Vagina (tissue), 2 donors: ENCODE measurements around the gene IL31RA. TPM values are rescaled to one million over a fixed set of nuclear protein-coding genes. Genes with fewer than 3 reads are reported as not detected.

Source experiments
- DNase-seq, 2 donors: peaks; one replicate each; pipeline ENCODE4 v3.0.0-alpha.2; 2017; ENCODE audit errors: extremely low spot score in 2 of 2
- H3K27ac ChIP-seq: fragments of 200-600 bp; sonication (generic); one replicate; pipeline ENCODE4 v1.5.1; 2019
- H3K27me3 ChIP-seq: fragments of 200-600 bp; sonication (generic); one replicate; pipeline ENCODE4 v1.5.1; 2019
- H3K36me3 ChIP-seq, 2 donors: fragments of 200-600 bp; sonication (generic); one replicate each; pipeline ENCODE4 v1.5.1; 2017 to 2019
- H3K4me1 ChIP-seq: fragments of 200-600 bp; sonication (generic); one replicate; pipeline ENCODE4 v1.5.1; 2019
- H3K4me3 ChIP-seq, 2 donors: fragments of 200-600 bp; sonication (generic); 1 replicate in 1 of 2; 2 replicates in 1 of 2; pipeline ENCODE4 v1.5.1; 2016 to 2019
- H3K9me3 ChIP-seq: fragments of 200-600 bp; sonication (generic); one replicate; pipeline ENCODE4 v1.5.1; 2019
- CTCF ChIP-seq, 3 experiments: fragments of 450-650 bp in 2 of 3; fragments of 200-600 bp in 1 of 3; sonication (generic) in 1 of 3; IDR thresholded peaks; one replicate each; pipeline ENCODE4 v1.5.1; 2017 to 2019; ENCODE audit warnings: antibody characterized with exemption in 3 of 3, mild to moderate bottlenecking in 2 of 3, moderate library complexity in 2 of 3
- POLR2A ChIP-seq, 2 donors: fragments of 450-650 bp; IDR thresholded peaks; one replicate each; pipeline ENCODE4 v1.6.1; 2017; ENCODE audit warnings: antibody characterized with exemption in 2 of 2, mild to moderate bottlenecking in 2 of 2, moderate library complexity in 2 of 2
- POLR2AphosphoS5 ChIP-seq, 2 donors: sonication (generic); formaldehyde crosslinking; IDR thresholded peaks; one replicate each; pipeline ENCODE4 v1.9.0; 2017; ENCODE audit warnings: antibody characterized with exemption in 2 of 2, mild to moderate bottlenecking in 2 of 2, low read depth in 1 of 2; ENCODE audit not compliant: insufficient read depth in 1 of 2
- intact Hi-C: fragments of 100-400 bp; cut with DNase I; formaldehyde crosslinking; loops from one replicate; pipeline ENCODE4 v1.15.1; 2023
- total RNA-seq: library from RNA; depleted of rRNA; stranded (reverse); fragments of >200 nt; gene quantifications from one replicate; pipeline ENCODE4 v1.2.3, GENCODE V29; 2016

The IL31RA gene
- total RNA-seq, 1 donor from 2014 or later, result not detected

- H3K4me3 ChIP-seq, result no peak overlapping the region
- TF ChIP-seq POLR2AphosphoS5 (IDR thresholded peaks at IDR 0.05; ENCODE audit: insufficient read depth in 1 of 2, low read depth in 1 of 2) (no peak), POLR2A (IDR thresholded peaks at IDR 0.05) (no peak), CTCF (IDR thresholded peaks at IDR 0.05) (no peak)
- no peaks in the 10 kb centered on the region for H3K27me3 ChIP-seq
Measured at GRCh38 chr5:55841976-55842375, 9.2 kb upstream of the IL31RA start.

GRCh38 chr5:55847837-55848236 lies 3.3 kb upstream of the IL31RA start:
- no peak overlapping the region for H3K27ac ChIP-seq
- no peak overlapping the region for H3K4me3 ChIP-seq
- no peaks in the 10 kb centered on the region for H3K27me3 ChIP-seq
- DNase-seq, result no peak
- no peak for TF ChIP-seq POLR2AphosphoS5 (IDR thresholded peaks at IDR 0.05; ENCODE audit: insufficient read depth in 1 of 2, low read depth in 1 of 2)
- TF ChIP-seq CTCF (IDR thresholded peaks at IDR 0.05), result no peak
- TF ChIP-seq POLR2A (IDR thresholded peaks at IDR 0.05), result no peak
- H3K36me3 ChIP-seq, result no peaks in the 10 kb centered on the region
- H3K9me3 ChIP-seq, result no peaks in the 10 kb centered on the region
- H3K4me1 ChIP-seq, result no peaks in the 10 kb centered on the region
- intact Hi-C loops, result loop anchor here (10.0 kb wide), 1 partner anchor 1763 kb away; no protein-coding TSS in a partner anchor

More at GRCh38 chr5:55841976-55842375, 9.2 kb upstream of the IL31RA start:
- Histone ChIP-seq H3K27ac (no peak overlapping the region), H3K4me1 (no peaks in the 10 kb centered on the region), H3K9me3 (no peaks in the 10 kb centered on the region), H3K36me3 (no peaks in the 10 kb centered on the region)
- intact Hi-C loops, result loop anchor here (10.0 kb wide), 1 partner anchor 1757 kb away; no protein-coding TSS in a partner anchor
- DNase-seq, result no peak

- no peak for TF ChIP-seq POLR2AphosphoS5 (IDR thresholded peaks at IDR 0.05; ENCODE audit: insufficient read depth in 1 of 2, low read depth in 1 of 2)
- no peak for TF ChIP-seq CTCF (IDR thresholded peaks at IDR 0.05)
- TF ChIP-seq POLR2A (IDR thresholded peaks at IDR 0.05), result no peak
- Histone ChIP-seq H3K27ac (no peak overlapping the region), H3K36me3 (no peaks in the 10 kb centered on the region), H3K4me1 (no peaks in the 10 kb centered on the region), H3K4me3 (no peak overlapping the region), H3K9me3 (no peaks in the 10 kb centered on the region), H3K27me3 (no peaks in the 10 kb centered on the region)
- intact Hi-C loops, result loop anchor here (10.0 kb wide), 1 partner anchor 1764 kb away; no protein-coding TSS in a partner anchor
- DNase-seq, result no peak
Measured at GRCh38 chr5:55848783-55849182, 2.4 kb upstream of the IL31RA start.

GRCh38 chr5:55851675-55851979 lies 470 bp downstream of the IL31RA start:
- TF ChIP-seq POLR2A (IDR thresholded peaks at IDR 0.05) (no peak), CTCF (IDR thresholded peaks at IDR 0.05) (no peak)
- intact Hi-C loops, result no loop called here
- H3K9me3 ChIP-seq, result no peaks in the 10 kb centered on the region
- H3K4me3 ChIP-seq, result no peak overlapping the region
- no peaks in the 10 kb centered on the region for H3K36me3 ChIP-seq
- no peaks in the 10 kb centered on the region for H3K4me1 ChIP-seq
- no peak overlapping the region for H3K27ac ChIP-seq
- H3K27me3 ChIP-seq, result no peaks in the 10 kb centered on the region
- no peak for DNase-seq

- Histone ChIP-seq H3K36me3 (no peaks in the 10 kb centered on the region), H3K9me3 (no peaks in the 10 kb centered on the region), H3K4me1 (no peaks in the 10 kb centered on the region), H3K27ac (no peak overlapping the region), H3K27me3 (no peaks in the 10 kb centered on the region), H3K4me3 (no peak overlapping the region)
- TF ChIP-seq POLR2A (IDR thresholded peaks at IDR 0.05) (no peak), CTCF (IDR thresholded peaks at IDR 0.05) (no peak), POLR2AphosphoS5 (IDR thresholded peaks at IDR 0.05; ENCODE audit: insufficient read depth in 1 of 2, low read depth in 1 of 2) (no peak)
- intact Hi-C loops, result no loop called here
- no peak for DNase-seq
Measured at GRCh38 chr5:55852503-55852902, 1.3 kb downstream of the IL31RA start.
